ENCODE results near the gene NARF.

DNA sequence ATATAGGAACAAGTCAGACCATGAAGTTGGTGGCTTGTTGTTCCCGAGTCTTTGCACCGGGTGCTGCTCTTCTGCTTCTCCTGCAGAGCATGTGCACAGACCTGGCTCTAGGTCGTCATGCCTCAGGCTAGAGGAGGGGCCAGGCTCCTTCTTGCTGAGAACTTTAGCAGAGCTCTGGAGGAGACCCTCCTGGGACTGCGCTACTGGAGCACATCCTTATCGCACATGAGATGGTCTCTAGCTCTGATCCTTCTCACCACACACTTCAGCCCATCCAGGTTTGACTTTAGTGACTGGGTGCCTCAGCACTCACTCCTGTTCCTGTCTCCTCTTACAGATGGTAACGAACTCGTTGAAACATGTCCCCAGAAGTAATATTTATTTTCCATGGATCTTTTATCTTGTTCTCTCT lies 75.9 kb downstream of the NARF start:
- TF ChIP-seq EZH2phosphoT487 (IDR thresholded peaks at IDR 0.05; ENCODE audit: borderline replicate concordance, low read length) = no peak
- TF ChIP-seq, protein P1, sequence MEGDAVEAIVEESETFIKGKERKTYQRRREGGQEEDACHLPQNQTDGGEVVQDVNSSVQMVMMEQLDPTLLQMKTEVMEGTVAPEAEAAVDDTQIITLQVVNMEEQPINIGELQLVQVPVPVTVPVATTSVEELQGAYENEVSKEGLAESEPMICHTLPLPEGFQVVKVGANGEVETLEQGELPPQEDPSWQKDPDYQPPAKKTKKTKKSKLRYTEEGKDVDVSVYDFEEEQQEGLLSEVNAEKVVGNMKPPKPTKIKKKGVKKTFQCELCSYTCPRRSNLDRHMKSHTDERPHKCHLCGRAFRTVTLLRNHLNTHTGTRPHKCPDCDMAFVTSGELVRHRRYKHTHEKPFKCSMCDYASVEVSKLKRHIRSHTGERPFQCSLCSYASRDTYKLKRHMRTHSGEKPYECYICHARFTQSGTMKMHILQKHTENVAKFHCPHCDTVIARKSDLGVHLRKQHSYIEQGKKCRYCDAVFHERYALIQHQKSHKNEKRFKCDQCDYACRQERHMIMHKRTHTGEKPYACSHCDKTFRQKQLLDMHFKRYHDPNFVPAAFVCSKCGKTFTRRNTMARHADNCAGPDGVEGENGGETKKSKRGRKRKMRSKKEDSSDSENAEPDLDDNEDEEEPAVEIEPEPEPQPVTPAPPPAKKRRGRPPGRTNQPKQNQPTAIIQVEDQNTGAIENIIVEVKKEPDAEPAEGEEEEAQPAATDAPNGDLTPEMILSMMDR (conservative IDR thresholded peaks at IDR 0.05; ENCODE audit: low read depth, low read length) = no peak
